ENCODE results near the gene CRHR1.

DNA sequence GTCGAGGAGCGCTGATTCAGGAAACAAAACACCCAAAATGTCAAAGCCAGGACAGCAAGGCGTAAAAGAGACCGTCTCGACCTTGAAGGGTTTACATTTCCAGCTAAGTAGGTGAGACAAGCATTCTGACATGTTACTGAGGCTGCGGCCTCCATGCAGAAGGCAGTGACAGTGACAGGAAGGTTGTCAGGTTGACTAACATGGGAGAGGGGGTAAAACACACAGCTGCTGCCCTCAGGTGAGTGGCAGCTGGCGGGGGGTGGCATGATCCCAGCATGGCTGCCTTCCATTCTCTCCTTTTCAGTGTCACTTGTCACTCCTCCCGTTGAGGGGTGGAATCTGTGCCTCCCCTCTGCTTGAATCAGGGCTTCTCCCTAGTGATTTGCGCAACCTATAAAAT, 31.9 kb upstream of the CRHR1 start:
- TF ChIP-seq, protein P1, sequence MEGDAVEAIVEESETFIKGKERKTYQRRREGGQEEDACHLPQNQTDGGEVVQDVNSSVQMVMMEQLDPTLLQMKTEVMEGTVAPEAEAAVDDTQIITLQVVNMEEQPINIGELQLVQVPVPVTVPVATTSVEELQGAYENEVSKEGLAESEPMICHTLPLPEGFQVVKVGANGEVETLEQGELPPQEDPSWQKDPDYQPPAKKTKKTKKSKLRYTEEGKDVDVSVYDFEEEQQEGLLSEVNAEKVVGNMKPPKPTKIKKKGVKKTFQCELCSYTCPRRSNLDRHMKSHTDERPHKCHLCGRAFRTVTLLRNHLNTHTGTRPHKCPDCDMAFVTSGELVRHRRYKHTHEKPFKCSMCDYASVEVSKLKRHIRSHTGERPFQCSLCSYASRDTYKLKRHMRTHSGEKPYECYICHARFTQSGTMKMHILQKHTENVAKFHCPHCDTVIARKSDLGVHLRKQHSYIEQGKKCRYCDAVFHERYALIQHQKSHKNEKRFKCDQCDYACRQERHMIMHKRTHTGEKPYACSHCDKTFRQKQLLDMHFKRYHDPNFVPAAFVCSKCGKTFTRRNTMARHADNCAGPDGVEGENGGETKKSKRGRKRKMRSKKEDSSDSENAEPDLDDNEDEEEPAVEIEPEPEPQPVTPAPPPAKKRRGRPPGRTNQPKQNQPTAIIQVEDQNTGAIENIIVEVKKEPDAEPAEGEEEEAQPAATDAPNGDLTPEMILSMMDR (IDR thresholded peaks at IDR 0.05; ENCODE audit: insufficient read depth, low read length, poor library complexity, severe bottlenecking), result no peak
- TF ChIP-seq EZH2phosphoT487 (conservative IDR thresholded peaks at IDR 0.05; ENCODE audit: low read length), result no peak
